ENCODE results near the gene AP3B1.
A peak's percentile ranks its signal among the peaks of the same experiment; 100 is the strongest.

Gene AP3B1, protein sequence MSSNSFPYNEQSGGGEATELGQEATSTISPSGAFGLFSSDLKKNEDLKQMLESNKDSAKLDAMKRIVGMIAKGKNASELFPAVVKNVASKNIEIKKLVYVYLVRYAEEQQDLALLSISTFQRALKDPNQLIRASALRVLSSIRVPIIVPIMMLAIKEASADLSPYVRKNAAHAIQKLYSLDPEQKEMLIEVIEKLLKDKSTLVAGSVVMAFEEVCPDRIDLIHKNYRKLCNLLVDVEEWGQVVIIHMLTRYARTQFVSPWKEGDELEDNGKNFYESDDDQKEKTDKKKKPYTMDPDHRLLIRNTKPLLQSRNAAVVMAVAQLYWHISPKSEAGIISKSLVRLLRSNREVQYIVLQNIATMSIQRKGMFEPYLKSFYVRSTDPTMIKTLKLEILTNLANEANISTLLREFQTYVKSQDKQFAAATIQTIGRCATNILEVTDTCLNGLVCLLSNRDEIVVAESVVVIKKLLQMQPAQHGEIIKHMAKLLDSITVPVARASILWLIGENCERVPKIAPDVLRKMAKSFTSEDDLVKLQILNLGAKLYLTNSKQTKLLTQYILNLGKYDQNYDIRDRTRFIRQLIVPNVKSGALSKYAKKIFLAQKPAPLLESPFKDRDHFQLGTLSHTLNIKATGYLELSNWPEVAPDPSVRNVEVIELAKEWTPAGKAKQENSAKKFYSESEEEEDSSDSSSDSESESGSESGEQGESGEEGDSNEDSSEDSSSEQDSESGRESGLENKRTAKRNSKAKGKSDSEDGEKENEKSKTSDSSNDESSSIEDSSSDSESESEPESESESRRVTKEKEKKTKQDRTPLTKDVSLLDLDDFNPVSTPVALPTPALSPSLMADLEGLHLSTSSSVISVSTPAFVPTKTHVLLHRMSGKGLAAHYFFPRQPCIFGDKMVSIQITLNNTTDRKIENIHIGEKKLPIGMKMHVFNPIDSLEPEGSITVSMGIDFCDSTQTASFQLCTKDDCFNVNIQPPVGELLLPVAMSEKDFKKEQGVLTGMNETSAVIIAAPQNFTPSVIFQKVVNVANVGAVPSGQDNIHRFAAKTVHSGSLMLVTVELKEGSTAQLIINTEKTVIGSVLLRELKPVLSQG

GRCh38 chr5:78294248-78295034 is at the start of gene AP3B1:
Gene AP3B1 (minus strand): TSS chr5:78294698. CDS start chr5:78294579, 119 bp downstream.
- peak; percentile 96 for DNase-seq (ENCODE audit: low spot score)

DNA sequence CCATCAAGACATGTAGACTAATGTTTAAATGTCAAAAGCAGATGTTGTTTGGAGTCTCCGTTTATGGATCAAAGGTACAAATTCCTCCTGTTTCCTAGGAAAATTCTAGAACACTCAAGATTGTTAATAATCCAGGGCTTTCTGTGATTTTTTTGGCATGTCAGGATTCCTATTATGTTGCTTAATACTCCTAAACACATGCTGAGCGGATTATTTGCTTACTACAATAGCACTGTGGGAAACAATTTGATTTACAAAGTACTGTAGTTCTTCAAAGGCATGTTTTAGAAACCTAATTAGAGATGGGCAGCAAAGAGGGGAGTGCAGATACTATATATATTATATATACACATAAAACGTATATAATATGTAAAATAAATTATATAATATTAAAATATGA is 46.9 kb upstream of the AP3B1 start:
- no peak for DNase-seq (ENCODE audit: low spot score)

- DNase-seq (ENCODE audit: low spot score): no peak
Observed at GRCh38 chr5:78339617-78340436, 45.3 kb upstream of the AP3B1 start.

DNA sequence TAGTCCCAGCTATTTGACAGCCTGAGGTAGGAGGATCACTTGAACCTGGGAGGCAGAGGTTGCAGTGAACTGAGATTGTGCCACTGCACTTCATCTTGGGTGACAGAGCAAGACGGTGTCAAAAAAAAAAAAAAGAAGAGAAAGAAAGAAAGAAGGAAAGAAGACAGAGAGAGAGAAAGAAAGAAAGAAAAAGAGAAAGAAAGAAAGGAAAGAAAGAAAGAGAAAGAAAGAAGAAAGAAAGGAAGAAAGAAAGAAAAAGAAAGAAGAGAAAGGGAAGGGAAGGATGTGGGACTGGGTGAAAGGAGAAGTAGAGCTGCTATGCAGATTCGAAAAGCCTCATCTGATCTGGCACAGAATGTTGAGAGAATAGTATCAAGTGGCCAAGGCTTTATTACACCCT is 42.2 kb upstream of the AP3B1 start:
- no peak for DNase-seq (ENCODE audit: low spot score)

- DNase-seq (ENCODE audit: low spot score): no peak
Observed at GRCh38 chr5:78335976-78336375, 41.5 kb upstream of the AP3B1 start.

DNA sequence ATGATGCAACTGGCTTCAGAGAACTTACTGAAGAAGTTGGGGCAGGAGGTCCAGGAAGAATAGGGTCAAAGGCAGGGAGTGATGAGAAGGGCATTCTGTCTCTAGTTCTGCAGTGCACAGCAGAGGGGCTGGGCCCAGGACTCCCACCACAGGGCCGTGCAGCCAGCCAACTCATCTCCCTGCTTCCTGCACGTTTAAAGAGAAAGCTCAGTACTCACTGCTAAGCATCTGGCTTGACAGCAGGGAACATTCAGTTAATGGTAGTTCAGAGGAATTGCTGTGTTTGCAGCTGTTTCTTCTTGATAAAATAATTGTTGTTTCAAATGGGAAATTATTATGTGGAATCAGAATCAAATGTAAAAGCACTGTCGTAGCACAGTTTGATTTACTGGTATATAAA is 40.3 kb upstream of the AP3B1 start:
- no peak for DNase-seq (ENCODE audit: low spot score)

DNA sequence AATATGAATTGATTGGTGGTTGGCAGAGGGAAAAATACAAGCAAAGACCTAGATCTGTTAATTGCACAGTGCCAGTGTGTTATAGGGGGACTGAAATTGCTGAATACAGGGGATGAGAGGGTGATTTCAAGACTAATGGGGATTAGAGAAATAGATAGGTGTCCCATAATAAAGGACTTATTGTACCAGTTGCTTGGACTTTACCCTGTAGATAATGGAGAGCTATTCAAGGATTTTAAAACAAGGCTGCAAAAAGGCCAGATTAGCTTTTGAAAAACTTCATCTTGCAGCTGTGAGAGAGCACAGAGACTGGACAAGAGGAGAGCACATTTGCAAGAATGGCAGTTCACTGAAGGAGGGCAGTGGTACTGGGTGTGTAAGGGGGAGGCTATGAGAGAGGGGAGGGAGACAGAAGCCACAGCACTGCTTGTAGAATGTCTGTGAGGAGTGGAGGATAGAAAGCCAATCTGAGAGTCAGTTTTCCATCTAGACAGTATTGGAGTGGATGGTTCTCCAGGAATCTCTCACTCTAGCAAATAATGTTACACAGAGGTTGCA is 37.1 kb upstream of the AP3B1 start:
- no peak for DNase-seq (ENCODE audit: low spot score)

DNA sequence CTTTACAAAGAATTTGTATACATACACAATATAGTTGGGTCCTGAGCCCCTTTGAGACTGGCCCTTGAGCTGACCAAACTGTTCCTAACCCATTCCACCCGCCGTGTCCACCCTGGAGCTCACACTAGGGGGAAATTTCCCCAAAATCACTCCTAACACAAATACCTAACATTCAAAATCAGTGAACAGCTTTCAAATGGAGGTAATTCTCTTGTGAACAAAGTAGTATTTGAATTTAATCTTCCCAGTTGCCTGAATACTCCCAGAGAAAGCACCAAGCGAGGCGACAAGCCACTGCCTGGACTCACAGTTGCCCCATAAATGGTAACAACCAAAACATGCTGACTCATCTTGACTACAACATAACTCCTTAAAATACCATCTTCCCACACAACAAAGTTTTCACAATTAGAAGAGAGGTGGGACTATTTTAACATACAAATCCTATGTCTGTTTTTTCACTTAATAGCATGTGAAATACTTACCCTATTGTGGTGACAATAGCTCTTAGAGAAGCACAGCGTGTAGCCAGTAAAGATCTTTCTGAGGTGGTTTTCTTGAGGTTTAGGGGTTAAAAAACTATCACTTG is 34.2 kb upstream of the AP3B1 start:
- DNase-seq (ENCODE audit: low spot score): no peak

DNA sequence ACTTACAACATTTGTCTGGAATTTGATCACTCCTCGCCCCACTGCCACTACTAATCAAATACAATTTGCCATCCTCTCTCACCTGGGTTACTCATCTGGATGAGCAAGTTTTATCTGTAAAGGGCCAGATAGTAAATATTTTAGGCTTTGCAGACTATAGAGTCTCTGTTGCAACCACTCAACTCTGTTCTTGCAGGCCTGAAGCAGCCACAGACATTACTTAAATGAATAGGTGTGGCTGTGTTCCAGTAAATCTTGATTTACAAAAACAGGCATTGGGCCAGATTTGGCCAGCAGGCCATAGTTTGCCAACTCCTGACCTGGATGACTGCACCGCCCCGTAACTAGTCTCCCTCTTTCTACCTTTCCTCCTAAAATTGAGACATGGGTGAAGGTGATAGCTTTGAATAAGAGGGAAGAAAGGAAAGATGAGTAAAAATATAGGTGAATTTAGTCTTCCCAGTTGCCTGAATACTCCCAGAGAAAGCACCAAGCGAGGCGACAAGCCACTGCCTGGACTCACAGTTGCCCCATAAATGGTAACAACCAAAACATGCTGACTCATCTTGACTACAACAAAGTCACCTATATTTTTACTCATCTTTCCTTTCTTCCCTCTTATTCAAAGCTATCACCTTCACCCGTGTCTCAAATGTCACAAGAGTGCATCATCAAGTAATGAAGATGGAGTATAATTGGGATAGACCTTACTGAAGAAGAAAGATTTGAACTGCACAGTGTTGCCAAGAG is 33.4 kb upstream of the AP3B1 start:
- DNase-seq (ENCODE audit: low spot score): no peak

DNA sequence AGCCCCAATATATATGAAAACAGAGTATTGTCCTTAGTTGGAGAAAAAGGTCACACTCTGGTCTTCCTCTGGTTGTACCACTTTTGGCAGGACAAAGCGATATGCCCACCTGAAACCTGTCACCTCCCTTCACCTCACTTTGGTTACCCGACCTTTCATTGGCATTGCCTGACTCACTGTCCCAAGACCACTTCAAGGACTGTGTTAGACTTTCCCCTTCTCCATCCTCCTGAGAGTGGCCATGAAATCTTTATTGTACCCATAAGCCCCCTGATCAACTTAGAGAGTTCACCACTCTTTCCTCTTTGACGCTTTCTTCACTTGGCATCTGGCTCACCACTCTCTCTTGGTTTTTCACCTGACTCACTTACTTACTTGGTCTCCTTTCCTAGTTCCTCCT is 32.4 kb upstream of the AP3B1 start:
- no peak for DNase-seq (ENCODE audit: low spot score)

GRCh38 chr5:78323241-78323640 is 28.7 kb upstream of the AP3B1 start:
- no peak for DNase-seq (ENCODE audit: low spot score)

DNA sequence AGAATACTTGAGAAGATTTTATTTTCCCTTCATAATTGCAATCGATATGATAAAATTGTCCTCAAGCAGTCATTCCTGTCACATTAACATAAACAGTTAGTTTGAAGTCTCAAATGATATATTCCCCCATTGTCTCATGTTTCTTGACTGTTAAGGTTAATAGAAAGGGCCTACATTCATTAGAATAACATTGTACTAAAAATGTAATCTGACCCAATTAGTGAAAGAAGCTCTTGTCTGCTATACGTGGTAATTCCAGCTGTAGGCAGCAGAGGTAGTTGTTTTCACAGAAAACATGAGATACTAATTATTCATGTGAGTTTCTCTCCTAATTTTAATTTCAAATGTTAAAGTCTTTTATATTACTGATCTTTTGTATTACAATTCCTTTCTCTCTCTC is 25.9 kb upstream of the AP3B1 start:
- DNase-seq (ENCODE audit: low spot score): peak; percentile 11

DNA sequence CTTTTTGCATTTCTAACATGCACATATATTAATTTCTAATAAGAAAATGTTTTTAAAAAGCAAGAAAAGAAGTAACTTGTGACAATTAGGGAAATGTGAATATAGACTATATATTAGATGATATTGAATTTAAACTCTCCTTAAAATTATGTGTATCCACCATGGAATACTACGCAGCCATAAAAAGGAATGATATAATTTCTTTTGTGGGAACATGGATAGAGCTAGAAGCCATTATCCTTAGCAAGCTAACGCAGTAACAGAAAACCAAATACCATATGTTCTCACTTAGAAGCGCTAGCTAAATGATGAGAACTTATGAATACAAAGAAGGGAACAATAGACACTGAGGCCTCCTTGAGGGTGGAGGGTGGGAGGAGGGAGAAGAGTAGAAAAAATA is 23.8 kb upstream of the AP3B1 start:
- DNase-seq (ENCODE audit: low spot score): no peak

DNA sequence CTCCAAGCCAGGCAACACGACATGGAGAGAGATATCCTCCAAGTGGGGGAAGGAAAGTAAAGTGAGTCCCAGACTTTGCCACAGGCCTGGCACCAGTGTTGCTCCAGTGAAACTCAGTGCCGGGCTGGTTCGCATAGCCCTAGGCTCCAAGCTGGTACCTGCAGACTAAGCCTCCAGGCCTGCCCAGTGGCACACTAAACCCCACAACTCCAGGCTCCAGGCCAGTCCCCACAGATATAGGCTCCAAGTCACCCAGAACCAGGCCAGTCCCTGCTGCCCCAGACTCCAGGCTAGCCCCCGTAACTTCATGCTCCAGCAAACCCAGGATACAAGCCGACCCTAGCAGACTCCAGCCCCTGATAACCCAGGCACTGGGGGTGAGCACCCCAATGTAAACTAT is 23.0 kb upstream of the AP3B1 start:
- no peak for DNase-seq (ENCODE audit: low spot score)

- no peak for DNase-seq (ENCODE audit: low spot score)
Observed at GRCh38 chr5:78308703-78309102, 14.2 kb upstream of the AP3B1 start.

DNA sequence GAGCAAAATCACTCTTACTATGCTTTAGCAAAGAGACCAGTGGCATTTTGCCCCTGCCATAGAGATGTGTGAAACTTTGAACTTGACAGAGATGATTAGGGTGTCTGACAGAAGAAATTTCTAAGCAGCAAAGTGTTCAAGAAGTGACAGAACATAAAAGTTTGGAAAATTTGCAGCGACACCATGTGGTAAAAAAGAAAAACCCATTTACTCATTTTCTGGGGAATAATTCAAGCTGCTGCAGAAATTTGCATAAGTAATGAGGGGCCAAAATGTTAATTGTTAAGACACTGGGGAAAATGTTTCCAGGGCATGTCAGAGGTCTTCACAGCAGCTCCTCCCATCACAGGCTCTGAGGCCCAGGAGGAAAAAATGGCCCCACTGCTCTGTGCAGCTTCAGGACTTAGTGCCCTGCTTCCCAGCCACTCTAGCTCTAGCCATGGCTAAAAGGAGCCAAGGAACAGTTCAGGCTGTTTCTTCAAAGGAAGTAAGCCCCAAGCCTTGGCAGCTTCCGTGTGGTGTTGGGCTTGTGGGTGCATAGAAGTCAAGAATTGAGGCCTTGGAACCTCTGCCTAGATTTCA is 6.1 kb upstream of the AP3B1 start:
- no peak for DNase-seq (ENCODE audit: low spot score)

DNA sequence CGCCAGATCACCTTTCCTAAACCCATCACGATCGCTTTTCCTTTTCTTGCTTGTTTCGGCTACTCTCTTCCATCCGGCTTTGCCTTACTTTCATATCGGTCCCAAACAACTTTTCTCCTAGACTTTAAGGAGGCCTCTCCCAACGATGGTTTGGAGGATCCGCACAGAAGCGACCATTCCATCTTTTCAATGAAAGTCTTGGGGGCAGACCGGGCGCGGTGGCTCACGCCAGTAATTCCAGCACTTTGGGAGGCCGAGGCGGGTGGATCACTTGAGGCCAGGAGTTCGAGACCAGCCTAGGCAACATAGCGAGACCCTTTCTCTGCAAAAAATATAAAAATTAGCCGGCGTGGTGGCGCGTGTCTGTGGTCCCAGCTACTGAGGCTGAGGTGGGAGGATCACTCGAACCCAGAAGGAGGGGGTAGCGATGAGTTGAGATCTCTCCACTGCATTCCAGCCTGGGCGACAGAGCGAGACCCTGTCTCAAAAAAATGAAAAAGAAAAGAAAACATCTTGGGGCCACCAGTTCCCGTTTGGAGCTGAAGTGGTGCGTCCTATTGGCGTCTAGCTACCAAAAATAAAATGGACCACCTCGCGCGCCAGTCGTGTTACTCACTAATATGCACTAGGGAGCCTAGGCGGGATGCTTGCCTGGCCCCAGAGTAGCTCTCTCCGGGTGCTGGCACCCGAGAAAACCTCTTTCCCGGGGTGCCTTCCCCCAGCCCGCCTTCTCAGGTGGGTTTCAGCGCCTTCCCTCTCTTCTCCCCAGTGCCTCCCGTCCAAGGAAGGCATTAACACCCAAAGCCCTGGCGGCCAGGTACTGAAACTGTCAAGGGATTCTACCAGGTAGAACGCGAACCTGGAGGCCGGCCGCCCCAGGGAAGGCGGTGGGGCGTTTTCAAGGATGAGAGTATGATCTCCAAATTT is 800 bp upstream of the AP3B1 start:
- peak; percentile 55 for DNase-seq (ENCODE audit: low spot score)

DNA sequence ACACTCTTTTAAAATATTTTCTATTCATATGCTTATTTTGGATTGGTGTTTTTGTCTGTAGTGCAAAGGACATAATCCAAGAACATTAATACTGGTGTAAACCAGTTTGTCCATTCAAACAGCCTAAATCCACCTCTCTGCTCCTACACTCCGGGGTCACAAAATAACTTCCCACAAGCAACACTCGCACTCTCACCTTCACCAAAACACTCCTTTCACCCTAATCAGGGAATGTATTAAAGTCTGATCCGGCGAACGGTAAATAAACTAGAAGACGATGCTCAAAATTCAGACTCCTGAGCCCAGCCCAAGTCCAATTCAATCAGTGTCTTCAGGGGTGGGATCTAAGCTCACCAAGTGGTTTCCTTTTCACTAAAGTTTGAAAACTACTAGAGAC is 649 bp downstream of the AP3B1 start:
- DNase-seq (ENCODE audit: low spot score): no peak
